Breast epithelium (tissue), 3 donors: ENCODE data around the gene FLVCR2.

ENCODE experiments used
- POLR2A ChIP-seq: fragments of 450-650 bp; IDR thresholded peaks from one replicate; pipeline ENCODE4 v1.6.1; 2016; ENCODE audit warnings: antibody characterized with exemption, mild to moderate bottlenecking, moderate library complexity
- POLR2AphosphoS5 ChIP-seq, 3 donors: sonication (generic); formaldehyde crosslinking; IDR thresholded peaks; one replicate each; pipeline ENCODE4 v1.6.1; 2017; ENCODE audit warnings: antibody characterized with exemption in 3 of 3
- TF ChIP-seq, protein P1 (sequence below), 3 donors: fragments of 450-650 bp; IDR thresholded peaks; one replicate each; pipeline ENCODE4 v1.5.1; 2016 to 2017; ENCODE audit warnings: antibody characterized with exemption in 3 of 3, mild to moderate bottlenecking in 3 of 3, moderate library complexity in 3 of 3

DNA sequence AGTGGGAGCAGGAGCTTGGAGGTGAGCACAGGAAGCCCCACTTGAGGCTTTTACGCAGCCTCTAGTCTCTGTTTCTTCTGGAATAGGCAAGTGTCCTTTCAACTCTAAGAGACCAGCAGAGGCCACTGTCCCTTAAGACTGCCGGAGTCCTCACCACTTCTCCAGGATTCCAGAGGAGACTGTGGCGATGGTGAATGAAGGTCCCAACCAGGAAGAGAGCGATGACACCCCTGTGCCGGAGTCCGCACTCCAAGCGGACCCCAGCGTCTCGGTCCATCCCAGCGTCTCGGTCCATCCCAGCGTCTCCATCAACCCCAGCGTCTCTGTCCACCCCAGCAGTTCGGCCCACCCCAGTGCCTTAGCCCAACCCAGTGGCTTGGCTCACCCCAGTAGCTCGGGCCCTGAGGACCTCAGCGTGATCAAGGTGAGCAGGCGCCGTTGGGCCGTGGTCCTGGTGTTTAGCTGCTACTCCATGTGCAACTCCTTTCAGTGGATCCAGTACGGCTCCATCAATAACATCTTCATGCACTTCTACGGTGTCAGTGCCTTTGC is 442 bp downstream of the FLVCR2 start:
- no peak for TF ChIP-seq POLR2A
- TF ChIP-seq, protein P1, sequence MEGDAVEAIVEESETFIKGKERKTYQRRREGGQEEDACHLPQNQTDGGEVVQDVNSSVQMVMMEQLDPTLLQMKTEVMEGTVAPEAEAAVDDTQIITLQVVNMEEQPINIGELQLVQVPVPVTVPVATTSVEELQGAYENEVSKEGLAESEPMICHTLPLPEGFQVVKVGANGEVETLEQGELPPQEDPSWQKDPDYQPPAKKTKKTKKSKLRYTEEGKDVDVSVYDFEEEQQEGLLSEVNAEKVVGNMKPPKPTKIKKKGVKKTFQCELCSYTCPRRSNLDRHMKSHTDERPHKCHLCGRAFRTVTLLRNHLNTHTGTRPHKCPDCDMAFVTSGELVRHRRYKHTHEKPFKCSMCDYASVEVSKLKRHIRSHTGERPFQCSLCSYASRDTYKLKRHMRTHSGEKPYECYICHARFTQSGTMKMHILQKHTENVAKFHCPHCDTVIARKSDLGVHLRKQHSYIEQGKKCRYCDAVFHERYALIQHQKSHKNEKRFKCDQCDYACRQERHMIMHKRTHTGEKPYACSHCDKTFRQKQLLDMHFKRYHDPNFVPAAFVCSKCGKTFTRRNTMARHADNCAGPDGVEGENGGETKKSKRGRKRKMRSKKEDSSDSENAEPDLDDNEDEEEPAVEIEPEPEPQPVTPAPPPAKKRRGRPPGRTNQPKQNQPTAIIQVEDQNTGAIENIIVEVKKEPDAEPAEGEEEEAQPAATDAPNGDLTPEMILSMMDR (IDR thresholded peaks at IDR 0.05), result peak in 2 of 3 donors; percentile 27 to 44
- TF ChIP-seq POLR2AphosphoS5 (IDR thresholded peaks at IDR 0.05), result no peak
